GM21619 (cell line): ENCODE results near the gene NINL.
"Not testable (repeated sequence)": the region's sequence is repeated elsewhere in the genome, so short reads cannot be mapped to it uniquely, and the experiment has no call there.

Experiments used
- ATAC-seq: cut with Tn5 transposase; IDR thresholded peaks from one replicate; pipeline ENCODE4 v1.9.1; 2021; ENCODE audit not compliant: unreplicated experiment

The NINL gene

GRCh38 chr20:25600632-25601031, 15.3 kb upstream of the NINL start:
- no peak for ATAC-seq

GRCh38 chr20:25592135-25592852, 7.0 kb upstream of the NINL start:
- no peak for ATAC-seq

GRCh38 chr20:25590778-25591177, 5.4 kb upstream of the NINL start:
- not testable (repeated sequence) for ATAC-seq

- no peak for ATAC-seq
Observed at GRCh38 chr20:25588491-25588890, 3.2 kb upstream of the NINL start.

- no peak for ATAC-seq
Observed at GRCh38 chr20:25587536-25587935, 2.2 kb upstream of the NINL start.

- ATAC-seq = no peak
Observed at GRCh38 chr20:25586877-25587276, 1.5 kb upstream of the NINL start.

GRCh38 chr20:25583607-25584006, 1.7 kb downstream of the NINL start:
- not testable (repeated sequence) for ATAC-seq

- no peak for ATAC-seq
Observed at GRCh38 chr20:25580711-25581110, 4.6 kb downstream of the NINL start.

- no peak for ATAC-seq
Observed at GRCh38 chr20:25579081-25579770, 6.1 kb downstream of the NINL start.

GRCh38 chr20:25576783-25577530, 8.4 kb downstream of the NINL start:
- no peak for ATAC-seq

GRCh38 chr20:25574411-25574810, 10.9 kb downstream of the NINL start:
- ATAC-seq = no peak

- no peak for ATAC-seq
Observed at GRCh38 chr20:25573288-25574251, 11.8 kb downstream of the NINL start.

- ATAC-seq = no peak
Observed at GRCh38 chr20:25571817-25572216, 13.5 kb downstream of the NINL start.

GRCh38 chr20:25571240-25571639, 14.1 kb downstream of the NINL start:
- no peak for ATAC-seq

- ATAC-seq = no peak
Observed at GRCh38 chr20:25570148-25570530, 15.2 kb downstream of the NINL start.

- no peak for ATAC-seq
Observed at GRCh38 chr20:25567286-25567685, 18.0 kb downstream of the NINL start.

GRCh38 chr20:25566821-25567220, 18.5 kb downstream of the NINL start:
- ATAC-seq = no peak

- ATAC-seq = no peak
Observed at GRCh38 chr20:25565578-25566157, 19.7 kb downstream of the NINL start.

- ATAC-seq = no peak
Observed at GRCh38 chr20:25563876-25564275, 21.5 kb downstream of the NINL start.

- ATAC-seq = no peak
Observed at GRCh38 chr20:25563362-25563761, 22.0 kb downstream of the NINL start.
